SK-N-SH (cell line): Measurements from ENCODE around the gene CEP43.

Experiments
- CHD2 ChIP-seq: fragments of 150-350 bp; IDR thresholded peaks from 2 replicates; pipeline ENCODE4 v1.6.1; 2018; ENCODE audit warnings: low read length; ENCODE audit not compliant: partially characterized antibody
- CTCF ChIP-seq: fragments of 200-600 bp; sonication (generic); IDR thresholded peaks from 2 replicates; pipeline ENCODE4 v1.6.1; 2017; ENCODE audit warnings: antibody characterized with exemption, mild to moderate bottlenecking, moderate library complexity
- EZH2phosphoT487 ChIP-seq: fragments of 200-600 bp; sonication (generic); IDR thresholded peaks from 2 replicates; pipeline ENCODE4 v1.6.1; 2017; ENCODE audit warnings: low read depth, mixed run types, mild to moderate bottlenecking, antibody characterized with exemption, moderate library complexity, borderline replicate concordance

DNA sequence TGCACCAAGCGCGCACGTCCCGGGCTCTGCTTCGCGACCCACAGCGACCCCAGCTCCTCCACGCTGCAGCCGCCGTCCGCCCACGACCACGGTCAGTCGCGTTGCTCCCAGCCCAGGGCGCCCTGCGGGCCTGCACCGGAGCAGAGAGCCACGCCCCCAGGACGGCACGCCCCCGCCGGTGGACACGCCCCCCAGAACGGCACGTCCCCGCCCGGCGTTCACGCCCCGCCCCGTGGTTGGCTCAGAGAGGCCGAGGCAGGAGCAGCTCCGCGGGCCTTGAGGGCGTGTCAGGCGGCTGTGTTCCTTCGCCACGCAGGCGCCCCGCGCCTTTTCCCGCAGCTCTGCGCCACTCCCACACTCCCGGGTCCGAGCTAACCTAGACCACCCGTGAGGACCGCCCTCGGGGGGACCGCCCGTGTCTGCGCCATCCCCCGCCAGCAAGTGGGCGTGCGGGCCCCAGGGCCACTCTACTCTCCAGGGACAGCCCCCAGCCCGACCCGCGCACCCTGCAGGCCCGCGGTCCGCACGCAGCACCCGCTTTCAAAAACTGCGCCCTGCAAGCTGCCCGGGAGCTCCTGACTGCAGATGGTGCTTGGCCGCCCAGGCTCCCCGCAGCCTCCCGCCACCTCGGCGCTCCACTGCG, 42.6 kb upstream of the CEP43 start, which contains the start of gene RNASET2:
- TF ChIP-seq CTCF (no peak), EZH2phosphoT487 (no peak), CHD2 (no peak)
